K562 (cell line): ENCODE measurements around the gene HS3ST4.

Experiments used
- BRCA1 ChIP-seq, 2 experiments: fragments of 450-650 bp in 1 of 2; sonication (generic) in 1 of 2; formaldehyde crosslinking in 1 of 2; IDR thresholded peaks; 2 replicates each; pipeline versions ENCODE4 v1.5.0 to v1.6.1; 2017 to 2020; ENCODE audit warnings: mild to moderate bottlenecking in 1 of 2, missing genetic modification reagents in 1 of 2
- CHD4 ChIP-seq: fragments of 200-600 bp; sonication (generic); IDR thresholded peaks from 3 replicates; pipeline ENCODE4 v1.6.1; 2012; ENCODE audit warnings: low read depth, mild to moderate bottlenecking, mixed read lengths, low read length, inconsistent platforms; ENCODE audit not compliant: insufficient read depth, insufficient replicate concordance, poor library complexity, severe bottlenecking
- CTCF ChIP-seq, 3 experiments: IDR thresholded peaks in 2 of 3; conservative IDR thresholded peaks in 1 of 3; 2 replicates each; pipeline ENCODE4 v1.5.1; 2011 to 2012; ENCODE audit warnings: low read length in 3 of 3, mild to moderate bottlenecking in 3 of 3, control low read depth in 2 of 3, improper control_type of control experiment in 1 of 3, inconsistent platforms in 1 of 3, low read depth in 1 of 3, mixed read lengths in 1 of 3, moderate library complexity in 1 of 3; ENCODE audit not compliant: insufficient read depth in 2 of 3
- DMBX1 ChIP-seq: fragments of 250-450 bp; sonication (Bioruptor Pico); IDR thresholded peaks from 2 replicates; pipeline ENCODE4 v1.8.0; 2022; ENCODE audit warnings: inconsistent platforms, mild to moderate bottlenecking, moderate library complexity, borderline replicate concordance
- E2F6 ChIP-seq, 2 experiments: IDR thresholded peaks; 2 replicates each; pipeline ENCODE4 v1.6.1; 2011; ENCODE audit warnings: borderline replicate concordance in 1 of 2, control low read depth in 1 of 2, low read depth in 1 of 2, low read length in 1 of 2, mild to moderate bottlenecking in 1 of 2, mixed read lengths in 1 of 2, moderate library complexity in 1 of 2; ENCODE audit not compliant: insufficient read depth in 1 of 2, insufficient read length in 1 of 2, poor library complexity in 1 of 2, severe bottlenecking in 1 of 2; ENCODE audit errors: extremely low read depth in 1 of 2
- ESRRA ChIP-seq: fragments of 450-650 bp; IDR thresholded peaks from 2 replicates; pipeline ENCODE4 v1.6.1; 2014; ENCODE audit warnings: low read depth, mild to moderate bottlenecking, moderate library complexity, borderline replicate concordance
- MCM5 ChIP-seq: fragments of 450-650 bp; IDR thresholded peaks from 2 replicates; pipeline ENCODE4 v1.6.1; 2016; ENCODE audit warnings: low read depth
- NFXL1 ChIP-seq: fragments of 450-650 bp; formaldehyde crosslinking; IDR thresholded peaks from 2 replicates; pipeline ENCODE4 v1.4.0; 2021; ENCODE audit warnings: mild to moderate bottlenecking
- POLR2A ChIP-seq: fragments of 450-650 bp; conservative IDR thresholded peaks from 2 replicates; pipeline ENCODE4 v1.6.1; 2016
- RFX1 ChIP-seq: fragments of 450-650 bp; IDR thresholded peaks from 2 replicates; pipeline ENCODE4 v1.6.1; 2016; ENCODE audit warnings: mild to moderate bottlenecking, moderate library complexity
- YBX1 ChIP-seq: fragments of 450-650 bp; IDR thresholded peaks from 2 replicates; pipeline ENCODE4 v1.7.1; 2016; ENCODE audit warnings: mild to moderate bottlenecking
- TF ChIP-seq, protein P1 (sequence below): sonication (generic); formaldehyde crosslinking; IDR thresholded peaks from 2 replicates; pipeline ENCODE4 v1.9.0; 2022; ENCODE audit warnings: mild to moderate bottlenecking, missing genetic modification reagents

- no peak for TF ChIP-seq CTCF (IDR thresholded peaks at IDR 0.05 in 2 of 3, conservative IDR thresholded peaks at IDR 0.05 in 1 of 3; ENCODE audit: insufficient read depth in 2 of 3, low read depth in 1 of 3, low read length in 3 of 3)
- TF ChIP-seq, protein P1, sequence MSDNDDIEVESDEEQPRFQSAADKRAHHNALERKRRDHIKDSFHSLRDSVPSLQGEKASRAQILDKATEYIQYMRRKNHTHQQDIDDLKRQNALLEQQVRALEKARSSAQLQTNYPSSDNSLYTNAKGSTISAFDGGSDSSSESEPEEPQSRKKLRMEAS (CRISPR knock-in tag) = no peak
- no peak for TF ChIP-seq BRCA1 (IDR thresholded peaks at IDR 0.05)
- TF ChIP-seq BRCA1 (CRISPR knock-in tag; IDR thresholded peaks at IDR 0.05) = no peak
- no peak for TF ChIP-seq ESRRA
- TF ChIP-seq E2F6 (IDR thresholded peaks at IDR 0.05; ENCODE audit: borderline replicate concordance in 1 of 2, extremely low read depth in 1 of 2, insufficient read depth in 1 of 2, insufficient read length in 1 of 2, low read depth in 1 of 2, low read length in 1 of 2, poor library complexity in 1 of 2, severe bottlenecking in 1 of 2) = no peak
- TF ChIP-seq NFXL1 (CRISPR knock-in tag) = no peak
- TF ChIP-seq CHD4 = no peak
- TF ChIP-seq RFX1 = no peak
- no peak for TF ChIP-seq MCM5
- no peak for TF ChIP-seq POLR2A
- TF ChIP-seq YBX1 = no peak
- no peak for TF ChIP-seq DMBX1 (CRISPR knock-in tag)
These were observed 136.8 kb downstream of the HS3ST4 start for GRCh38 chr16:25828510-25828909.
